MCF 10A (cell line): Measurements from ENCODE around the gene TMEM135. TPM values are rescaled to one million over a fixed set of nuclear protein-coding genes. Genes with fewer than 3 reads are reported as not detected.
A peak's percentile ranks its signal among the peaks of the same experiment; 100 is the strongest.

Source experiments
- BruUV-seq: library from RNA; stranded (reverse); fragments of 400-500 nt; replicated peaks from 2 replicates; lab custom pipeline; 2021; lab: Mats Ljungman, UMichigan
- CTCF ChIA-PET: fragments of 300-600 bp; sonication (Branson Sonifier 250); formaldehyde crosslinking; extraction: SDS; loops from one replicate; lab custom pipeline; 2021; ENCODE audit warnings: antibody characterized with exemption, inconsistent platforms; lab: Yijun Ruan, JAX
- POLR2A ChIA-PET: fragments of 300-600, 350-650 bp; sonication (Branson Sonifier 250); formaldehyde crosslinking; extraction: SDS; loops from one replicate; lab custom pipeline; 2020; ENCODE audit warnings: antibody characterized with exemption, inconsistent platforms; lab: Yijun Ruan, JAX
- DNase-seq: peaks from one replicate; pipeline ENCODE4 v3.0.0-alpha.2; 2018; ENCODE audit not compliant: unreplicated experiment
- H3K27ac Mint-ChIP-seq: one replicate; pipeline ENCODE4 v1.8.0; 2022; ENCODE audit warnings: mild to moderate bottlenecking, low read depth, mixed read lengths; ENCODE audit not compliant: unreplicated experiment
- H3K27me3 Mint-ChIP-seq: one replicate; pipeline ENCODE4 v1.8.0; 2022; ENCODE audit warnings: mixed read lengths; ENCODE audit not compliant: insufficient read depth, unreplicated experiment
- H3K36me3 Mint-ChIP-seq: one replicate; pipeline ENCODE4 v1.8.0; 2022; ENCODE audit warnings: mild to moderate bottlenecking, moderate library complexity, mixed read lengths; ENCODE audit not compliant: insufficient read depth, unreplicated experiment
- H3K4me1 Mint-ChIP-seq: one replicate; pipeline ENCODE4 v1.8.0; 2022; ENCODE audit warnings: mixed read lengths; ENCODE audit not compliant: insufficient read depth, unreplicated experiment
- H3K4me3 Mint-ChIP-seq: one replicate; pipeline ENCODE4 v1.8.0; 2022; ENCODE audit warnings: mild to moderate bottlenecking, moderate library complexity, mixed read lengths; ENCODE audit not compliant: unreplicated experiment
- H3K9me3 Mint-ChIP-seq: one replicate; pipeline ENCODE4 v1.8.0; 2022; ENCODE audit warnings: mixed read lengths; ENCODE audit not compliant: unreplicated experiment
- CTCF ChIP-seq: fragments of 200-600 bp; IDR thresholded peaks from one replicate; pipeline ENCODE4 v1.8.0; 2022; ENCODE audit warnings: antibody characterized with exemption, mild to moderate bottlenecking; ENCODE audit not compliant: unreplicated experiment
- intact Hi-C: fragments of 100-400 bp; cut with micrococcal nuclease; formaldehyde crosslinking; loops from 2 replicates; pipeline ENCODE4 v1.14.1; 2022
- total RNA-seq: library from RNA; stranded (reverse); gene quantifications from 2 replicates; pipeline ENCODE4 v1.2.3, GENCODE V29; 2022

TMEM135 gene
- total RNA-seq, 1 experiment from 2014 or later = 10.7 TPM

- no peak for TF ChIP-seq CTCF
- no TSS peak for BruUV-seq
- no peak overlapping the region for H3K27ac Mint-ChIP-seq
- H3K27me3 Mint-ChIP-seq = no peaks in the 10 kb centered on the region
- no peaks in the 10 kb centered on the region for H3K4me1 Mint-ChIP-seq
- POLR2A ChIA-PET = no interaction called here
- CTCF ChIA-PET = no interaction called here
- no peak for DNase-seq
- H3K4me3 Mint-ChIP-seq = no peak overlapping the region
- intact Hi-C loops = no loop called here
- H3K36me3 Mint-ChIP-seq = peaks cover 11% of the 10 kb centered on the region
- H3K9me3 Mint-ChIP-seq = peaks cover 24% of the 10 kb centered on the region
Measured at GRCh38 chr11:87232320-87232719, 194.6 kb downstream of the TMEM135 start.

- Mint-ChIP-seq H3K4me1 (no peaks in the 10 kb centered on the region), H3K27me3 (no peaks in the 10 kb centered on the region), H3K4me3 (no peak overlapping the region), H3K9me3 (peaks cover 24% of the 10 kb centered on the region), H3K36me3 (peaks cover 11% of the 10 kb centered on the region), H3K27ac (no peak overlapping the region)
- intact Hi-C loops = no loop called here
- DNase-seq = no peak
- POLR2A ChIA-PET = no interaction called here
- CTCF ChIA-PET = interaction anchor here (0.6 kb wide), 1 partner anchor 85 kb away, joined by 3 read pairs; no protein-coding TSS in a partner anchor
- TF ChIP-seq CTCF = no peak
- BruUV-seq = no TSS peak
Measured at GRCh38 chr11:87235366-87235765, 197.6 kb downstream of the TMEM135 start.

GRCh38 chr11:87236368-87236767 is 198.6 kb downstream of the TMEM135 start:
- POLR2A ChIA-PET = no interaction called here
- H3K9me3 Mint-ChIP-seq = peaks cover 16% of the 10 kb centered on the region
- H3K4me1 Mint-ChIP-seq = no peaks in the 10 kb centered on the region
- no peaks in the 10 kb centered on the region for H3K27me3 Mint-ChIP-seq
- CTCF ChIA-PET = no interaction called here
- peaks cover 4% of the 10 kb centered on the region for H3K36me3 Mint-ChIP-seq
- intact Hi-C loops = no loop called here
- TF ChIP-seq CTCF = no peak
- DNase-seq = peak; percentile 4
- no peak overlapping the region for H3K4me3 Mint-ChIP-seq
- BruUV-seq = no TSS peak
- no peak overlapping the region for H3K27ac Mint-ChIP-seq

GRCh38 chr11:87239001-87239400 is 201.3 kb downstream of the TMEM135 start:
- Mint-ChIP-seq H3K27me3 (no peaks in the 10 kb centered on the region), H3K4me1 (no peaks in the 10 kb centered on the region), H3K36me3 (no peaks in the 10 kb centered on the region), H3K27ac (no peak overlapping the region), H3K9me3 (no peaks in the 10 kb centered on the region), H3K4me3 (no peak overlapping the region)
- intact Hi-C loops = no loop called here
- no TSS peak for BruUV-seq
- no peak for DNase-seq
- no peak for TF ChIP-seq CTCF
- POLR2A ChIA-PET = interaction anchor here (0.6 kb wide), 2 partner anchors 24 to 71 kb away, joined by 3 to 4 read pairs; no protein-coding TSS in a partner anchor
- CTCF ChIA-PET = interaction anchor here (0.7 kb wide), 1 partner anchor 282 kb away, joined by 3 read pairs; no protein-coding TSS in a partner anchor
